SW480 (cell line): ENCODE measurements around the gene ECT2L.
"Not testable (repeated sequence)": the region's sequence is repeated elsewhere in the genome, so short reads cannot be mapped to it uniquely, and the experiment has no call there.

Experiments
- DNase-seq: peaks from one replicate; pipeline ENCODE4 v3.0.0-alpha.2; 2016; ENCODE audit warnings: low spot score

ECT2L gene

DNA sequence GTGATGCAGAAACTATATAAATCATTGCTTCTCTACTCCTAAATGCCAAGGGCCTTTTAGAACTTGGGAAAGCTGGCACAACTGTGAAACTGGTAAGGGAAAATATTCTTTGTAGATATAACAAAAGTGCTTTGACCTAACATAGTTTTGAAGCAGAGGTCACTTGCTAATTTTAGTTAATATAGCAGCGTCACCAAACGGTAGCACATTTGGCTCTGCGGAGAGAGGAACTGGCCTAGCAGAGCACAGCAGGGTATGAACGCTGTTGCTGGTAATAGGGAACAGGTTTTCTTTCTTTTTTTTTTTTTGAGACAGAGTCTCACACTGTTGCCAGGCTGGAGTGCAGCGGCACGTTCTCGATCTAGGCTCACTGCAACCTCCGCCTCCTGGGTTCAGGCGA is 67.4 kb downstream of the ECT2L start:
- DNase-seq: no peak

DNA sequence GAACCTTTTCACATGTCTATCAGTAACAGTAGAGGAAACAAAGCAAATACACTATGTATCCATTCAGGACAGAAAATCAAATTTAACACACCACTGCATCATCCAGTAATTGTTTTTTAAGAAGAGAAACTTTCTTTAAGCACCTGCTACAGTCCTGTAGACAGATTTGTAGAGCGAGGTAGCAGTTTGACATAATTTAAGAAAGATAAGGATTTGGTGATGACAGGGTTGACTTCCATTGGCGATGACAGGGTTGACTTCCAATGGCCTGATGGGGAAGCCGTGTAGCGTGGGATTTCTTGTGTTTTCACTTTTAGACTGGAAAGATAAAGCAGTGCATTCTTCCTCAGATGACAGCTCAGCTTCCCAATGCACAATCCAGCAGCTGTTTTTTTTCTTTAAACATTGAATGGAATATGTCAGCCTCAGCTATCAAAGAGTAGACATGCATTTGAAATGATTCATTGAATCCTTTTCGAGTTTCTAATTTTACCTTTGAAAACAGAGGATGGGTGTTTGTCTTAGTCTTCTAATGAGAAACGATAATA is 68.5 kb downstream of the ECT2L start:
- no peak for DNase-seq

DNA sequence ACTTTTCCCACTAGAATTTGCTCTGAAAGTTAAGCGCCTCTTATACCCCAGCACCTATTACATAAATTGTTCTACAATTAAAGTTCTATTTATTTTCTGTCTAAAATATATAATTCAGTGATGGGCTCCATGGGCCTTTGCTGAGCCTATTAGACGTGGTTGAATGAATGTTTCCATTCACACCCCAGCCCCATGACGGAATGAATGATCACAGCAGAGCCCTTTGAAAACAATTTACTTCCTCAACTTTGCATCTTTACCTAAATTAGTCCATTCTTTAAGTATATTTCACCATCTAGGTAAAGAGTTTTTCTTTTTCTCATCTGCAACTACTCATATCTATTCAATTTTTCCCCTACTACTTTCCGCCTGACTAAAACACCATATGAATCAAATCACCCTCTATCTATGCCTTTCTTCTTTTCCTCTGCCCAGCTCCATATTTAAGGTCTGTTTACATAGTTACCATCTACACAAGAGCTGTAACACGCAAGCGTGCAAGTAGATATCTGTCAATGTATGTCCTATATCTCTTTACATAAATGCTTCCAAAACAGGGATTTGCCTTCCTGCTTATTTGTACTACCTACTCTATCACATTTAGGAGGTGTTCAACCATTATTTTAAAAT is 69.7 kb downstream of the ECT2L start:
- DNase-seq: no peak

GRCh38 chr6:138868181-138868580 is 72.3 kb downstream of the ECT2L start:
- no peak for DNase-seq

DNA sequence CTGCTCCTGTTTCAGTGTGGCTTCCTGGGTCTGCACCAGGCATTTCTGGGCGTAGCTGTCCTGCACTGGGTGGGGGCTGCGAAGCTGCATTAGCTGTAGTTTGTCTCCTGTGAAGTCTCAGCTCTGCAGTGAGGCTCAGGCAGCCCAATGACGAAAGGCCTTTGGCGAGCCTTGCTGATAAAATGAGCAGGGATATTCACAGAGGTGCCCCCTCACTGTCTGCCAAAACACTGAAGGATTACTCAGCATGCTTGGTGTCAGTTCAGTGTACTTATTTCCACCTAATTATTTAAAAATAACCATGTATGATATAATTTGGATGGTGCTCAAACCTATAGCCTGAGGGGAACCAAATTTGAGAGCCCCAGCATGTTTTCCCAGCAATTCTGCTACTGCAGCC is 73.5 kb downstream of the ECT2L start:
- DNase-seq: no peak

DNA sequence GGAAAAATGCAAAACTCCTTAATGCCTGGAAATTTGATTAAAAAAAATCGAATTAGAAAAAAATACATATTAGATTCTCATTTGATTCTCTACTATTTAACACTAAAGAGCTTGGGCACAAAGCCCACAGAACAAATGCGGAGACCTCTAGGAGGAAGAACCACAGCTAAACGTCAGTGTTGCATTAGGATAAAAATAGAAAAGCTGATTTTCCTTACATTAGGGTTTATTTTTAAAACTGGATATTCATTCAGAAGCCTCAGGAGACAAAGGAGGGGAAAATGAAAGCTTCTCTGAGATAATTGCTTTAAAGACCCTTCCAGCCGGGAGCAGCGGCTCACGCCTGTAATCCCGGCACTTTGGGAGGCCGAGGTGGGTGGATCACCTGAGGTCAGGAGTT is 77.3 kb downstream of the ECT2L start:
- no peak for DNase-seq

DNA sequence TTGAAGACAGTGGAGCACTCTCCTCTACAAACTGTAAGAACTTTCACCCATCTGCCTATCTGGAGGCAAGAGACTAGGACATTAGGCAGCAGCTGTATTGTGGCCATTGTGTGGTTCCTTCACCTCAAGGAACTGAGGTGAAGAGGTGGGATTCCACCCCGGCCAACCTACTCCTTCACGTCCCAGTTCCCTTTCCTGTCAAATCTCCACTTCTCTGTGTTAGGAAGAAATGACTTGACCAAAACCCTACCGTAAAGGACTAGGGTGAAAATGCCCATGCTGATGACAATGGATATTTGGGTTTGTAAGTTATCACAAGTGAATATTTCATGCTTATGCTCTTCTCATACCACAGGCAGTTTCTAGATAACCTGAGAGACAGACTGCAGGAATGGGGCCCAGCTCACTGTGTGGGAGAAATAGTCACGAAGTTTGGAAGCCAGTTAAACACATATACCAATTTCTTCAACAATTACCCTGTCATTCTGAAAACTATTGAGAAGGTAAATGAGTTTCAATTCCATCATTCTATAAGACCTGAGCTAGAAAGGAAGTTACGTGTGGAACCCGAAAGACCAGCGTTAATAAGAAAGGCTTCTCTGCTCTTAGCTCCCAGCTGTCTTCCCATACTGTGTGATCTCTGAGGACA is 86.6 kb downstream of the ECT2L start:
- no peak for DNase-seq

GRCh38 chr6:138885156-138885819 is 89.4 kb downstream of the ECT2L start:
- DNase-seq: no peak

- no peak for DNase-seq
Measured at GRCh38 chr6:138891255-138891986, 95.5 kb downstream of the ECT2L start.

GRCh38 chr6:138896104-138896756 is 100.3 kb downstream of the ECT2L start:
- no peak for DNase-seq

DNA sequence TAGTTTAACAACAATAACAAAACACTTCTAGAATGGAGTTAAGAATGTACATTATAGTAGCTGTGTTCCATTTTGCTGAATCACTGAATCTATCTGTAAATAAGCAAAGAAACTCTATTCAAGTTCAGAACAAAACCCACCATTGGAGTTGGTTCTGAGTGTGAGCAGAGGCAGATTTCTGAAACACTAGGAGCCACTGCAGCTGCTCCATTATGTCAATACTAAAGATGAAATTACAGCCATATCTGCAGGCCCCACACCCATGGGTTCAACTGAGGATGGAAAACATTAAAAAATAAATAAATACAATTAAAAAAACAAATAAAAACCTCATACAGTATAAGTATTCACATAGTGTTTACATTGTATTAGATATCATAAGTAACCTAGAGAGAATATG is 101.1 kb downstream of the ECT2L start:
- no peak for DNase-seq

DNA sequence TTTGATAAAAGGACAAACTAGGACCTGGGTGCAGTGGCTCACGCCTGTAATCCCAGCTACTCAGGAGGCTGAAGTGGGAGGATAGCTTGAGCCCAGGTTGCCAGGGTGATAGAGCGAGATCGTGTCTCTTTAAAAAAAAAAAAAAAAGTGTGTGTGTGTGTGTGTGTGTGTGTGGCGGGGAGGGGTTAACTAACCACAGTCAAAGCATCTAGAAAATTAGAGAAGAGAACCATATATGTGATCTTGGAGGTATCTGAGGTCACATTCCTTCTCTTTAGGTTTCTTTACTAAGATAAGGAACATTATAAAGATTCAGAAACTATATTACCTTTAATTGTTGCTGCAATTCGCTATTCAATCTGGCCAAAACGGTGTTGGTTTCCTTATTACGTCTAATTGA is 111.3 kb downstream of the ECT2L start:
- DNase-seq: no peak

- no peak for DNase-seq
Measured at GRCh38 chr6:138909511-138909910, 113.6 kb downstream of the ECT2L start.

DNA sequence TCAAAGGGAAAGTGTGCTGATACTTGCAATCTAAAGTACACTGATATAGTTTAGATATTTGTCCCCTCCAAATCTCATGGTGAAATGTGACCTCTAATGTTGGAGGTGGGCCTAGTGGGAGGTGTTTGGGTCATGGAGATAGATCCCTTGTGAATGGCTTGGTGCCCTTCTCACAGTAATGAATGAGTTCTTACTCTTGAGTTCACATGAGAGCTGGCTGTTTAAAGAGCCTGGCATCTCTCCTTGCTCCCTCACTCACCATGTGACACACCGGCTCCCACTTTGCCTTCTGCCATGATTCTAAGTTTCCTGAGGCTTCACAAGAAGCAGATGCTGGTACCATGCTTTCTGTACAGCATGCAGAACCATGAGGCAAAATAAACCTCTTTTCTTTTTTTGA is 114.1 kb downstream of the ECT2L start:
- DNase-seq: no peak

DNA sequence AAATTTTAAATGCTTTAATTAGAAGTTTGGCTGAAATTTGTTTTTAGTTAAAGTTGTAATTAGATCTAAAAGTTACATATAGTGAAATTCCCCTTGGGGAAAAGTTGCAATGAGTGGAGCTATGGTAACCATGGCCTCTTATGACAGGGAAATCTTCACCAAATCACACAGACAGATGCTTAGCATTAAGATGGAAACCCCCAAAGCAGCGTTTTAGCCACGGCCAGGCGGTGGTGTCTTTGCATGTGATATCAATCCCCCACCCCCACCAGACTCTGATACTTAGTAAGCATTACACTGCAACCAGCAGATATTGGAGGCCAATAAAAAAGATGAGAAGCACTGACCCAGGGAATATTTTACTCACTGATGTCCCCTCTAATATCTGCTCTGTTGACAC is 116.4 kb downstream of the ECT2L start:
- no peak for DNase-seq

GRCh38 chr6:138914701-138915100 is 118.8 kb downstream of the ECT2L start:
- DNase-seq: no peak

DNA sequence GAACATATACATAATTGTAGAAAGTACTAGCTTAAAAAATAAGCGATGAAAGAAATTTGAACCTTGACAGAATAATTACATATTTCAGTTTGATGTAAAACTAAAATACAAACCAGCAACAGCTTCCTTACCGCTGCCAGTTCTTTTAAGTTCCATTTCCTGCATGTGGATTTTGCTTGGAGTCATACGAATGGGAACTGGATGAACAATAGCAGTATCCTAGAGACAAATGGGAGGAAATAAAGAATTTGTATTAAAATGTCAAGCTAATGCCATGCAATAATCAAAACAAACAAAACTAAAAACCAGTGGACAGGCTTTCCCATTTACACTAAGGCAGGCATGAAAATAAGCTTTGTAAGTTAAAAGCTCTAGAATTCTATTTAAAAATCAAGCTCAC is 125.0 kb downstream of the ECT2L start:
- DNase-seq: no peak

GRCh38 chr6:138923561-138923960 is 127.7 kb downstream of the ECT2L start:
- DNase-seq: no peak

DNA sequence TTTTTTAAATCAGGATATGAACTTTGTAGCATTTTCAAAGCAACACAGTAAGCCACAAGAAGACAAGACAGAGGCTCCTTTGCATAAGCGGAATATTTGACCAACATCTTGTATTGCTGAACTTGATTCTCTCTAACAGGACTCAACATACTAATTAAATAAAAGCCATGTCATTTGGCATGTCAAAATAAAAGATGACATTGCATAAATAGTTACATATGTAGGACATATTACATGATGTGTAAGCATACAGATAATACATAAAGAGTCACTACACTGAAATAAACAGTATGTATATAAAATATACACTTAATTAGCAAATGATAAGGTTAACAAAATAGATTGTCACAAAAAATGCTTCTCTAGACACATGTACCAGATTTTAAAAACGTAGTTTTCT is 129.9 kb downstream of the ECT2L start:
- DNase-seq: no peak

- DNase-seq: no peak
Measured at GRCh38 chr6:138926579-138926978, 130.7 kb downstream of the ECT2L start.

GRCh38 chr6:138931660-138932059 is 135.8 kb downstream of the ECT2L start:
- no peak for DNase-seq

- not testable (repeated sequence) for DNase-seq
Measured at GRCh38 chr6:138936873-138937272, 141.0 kb downstream of the ECT2L start.
